HepG2 (cell line): Measurements from ENCODE around the gene DNAJA3. TPM values are rescaled to one million over a fixed set of nuclear protein-coding genes. Genes with fewer than 3 reads are reported as not detected.

ENCODE experiments used
- BRD4 ChIP-seq: sonication (generic); formaldehyde crosslinking; IDR thresholded peaks from 2 replicates; pipeline ENCODE4 v1.4.0; 2020; ENCODE audit warnings: missing genetic modification reagents
- ERF ChIP-seq: IDR thresholded peaks from 2 replicates; pipeline ENCODE4 v1.6.1; 2018; ENCODE audit warnings: missing biosample characterization, missing genetic modification reagents
- IRX3 ChIP-seq: sonication (generic); formaldehyde crosslinking; IDR thresholded peaks from 2 replicates; pipeline ENCODE4 v1.8.1; 2023; ENCODE audit warnings: mild to moderate bottlenecking, low read depth, missing genetic modification reagents, borderline replicate concordance
- KLF15 ChIP-seq: sonication (generic); formaldehyde crosslinking; IDR thresholded peaks from 2 replicates; pipeline ENCODE4 v1.8.1; 2023; ENCODE audit warnings: borderline replicate concordance, mild to moderate bottlenecking, inconsistent platforms, missing genetic modification reagents, mixed read lengths
- KLF16 ChIP-seq, 2 experiments: sonication (generic) in 1 of 2; formaldehyde crosslinking in 1 of 2; IDR thresholded peaks; 2 replicates each; pipeline versions ENCODE4 v1.6.1 to v1.8.0; 2016 to 2023; ENCODE audit warnings: missing genetic modification reagents in 2 of 2, missing compliant biosample characterization in 1 of 2
- NAIF1 ChIP-seq: sonication (generic); formaldehyde crosslinking; IDR thresholded peaks from 2 replicates; pipeline ENCODE4 v1.5.0; 2020; ENCODE audit warnings: mild to moderate bottlenecking, missing genetic modification reagents, borderline replicate concordance
- SNAPC2 ChIP-seq: sonication (generic); formaldehyde crosslinking; IDR thresholded peaks from 2 replicates; pipeline ENCODE4 v1.8.1; 2022; ENCODE audit warnings: mild to moderate bottlenecking, missing genetic modification reagents
- ZFP62 ChIP-seq: sonication (generic); formaldehyde crosslinking; IDR thresholded peaks from 2 replicates; pipeline ENCODE4 v1.4.0; 2020; ENCODE audit warnings: missing genetic modification reagents
- ZNF160 ChIP-seq: sonication (generic); formaldehyde crosslinking; IDR thresholded peaks from 2 replicates; pipeline ENCODE4 v1.8.0; 2022; ENCODE audit warnings: mild to moderate bottlenecking, inconsistent platforms, missing genetic modification reagents
- ZNF367 ChIP-seq: sonication (generic); formaldehyde crosslinking; IDR thresholded peaks from 2 replicates; pipeline ENCODE4 v1.4.0; 2020; ENCODE audit warnings: missing genetic modification reagents, borderline replicate concordance
- ZNF550 ChIP-seq: sonication (generic); formaldehyde crosslinking; IDR thresholded peaks from 2 replicates; pipeline ENCODE4 v1.4.0; 2020; ENCODE audit warnings: mild to moderate bottlenecking, missing genetic modification reagents, borderline replicate concordance
- ZNF616 ChIP-seq: sonication (generic); formaldehyde crosslinking; IDR thresholded peaks from 2 replicates; pipeline ENCODE4 v1.5.0; 2020; ENCODE audit warnings: low read depth, mild to moderate bottlenecking, missing genetic modification reagents
- ZNF674 ChIP-seq: sonication (generic); formaldehyde crosslinking; IDR thresholded peaks from 2 replicates; pipeline ENCODE4 v1.5.0; 2020; ENCODE audit warnings: low read depth, mild to moderate bottlenecking, missing genetic modification reagents
- polyA plus RNA-seq, 8 experiments: library from polyadenylated mRNA; depleted of rRNA in 3 of 8; stranded (reverse) in 7 of 8; unstranded in 1 of 8; fragments of >200 nt; fragmentation: Illumina TruSeq in 4 of 8; extraction: Trizol in 4 of 8; gene quantifications; 2 replicates each; pipeline versions ENCODE4 v1.2.1 to v1.2.3, GENCODE V29; 2011 to 2016; ENCODE audit warnings: low read depth in 4 of 8, missing spikeins in 1 of 8, mixed read lengths in 1 of 8; ENCODE audit not compliant: insufficient read depth in 1 of 8
- total RNA-seq, 5 experiments: library from RNA; depleted of rRNA; stranded (reverse); fragments of >200 nt; fragmentation: Illumina TruSeq; extraction: Trizol; gene quantifications; 2 replicates each; pipeline ENCODE4 v1.2.3, GENCODE V29; 2016; ENCODE audit warnings: low read depth in 1 of 5
- TF ChIP-seq, protein P1 (sequence below): IDR thresholded peaks from 2 replicates; pipeline ENCODE4 v1.6.1; 2016; ENCODE audit warnings: missing compliant biosample characterization, missing genetic modification reagents, borderline replicate concordance
- TF ChIP-seq, protein P2 (sequence below): sonication (generic); formaldehyde crosslinking; IDR thresholded peaks from 2 replicates; pipeline ENCODE4 v1.4.0; 2020; ENCODE audit warnings: mild to moderate bottlenecking, missing genetic modification reagents
- TF ChIP-seq, protein P3 (sequence below): fragments of 450-650 bp; IDR thresholded peaks from 2 replicates; pipeline ENCODE4 v1.6.1; 2017; ENCODE audit warnings: mild to moderate bottlenecking
- TF ChIP-seq, protein P4 (sequence below): sonication (generic); formaldehyde crosslinking; IDR thresholded peaks from 2 replicates; pipeline ENCODE4 v1.4.0; 2020; ENCODE audit warnings: missing genetic modification reagents
- TF ChIP-seq, protein P5 (sequence below): sonication (generic); formaldehyde crosslinking; IDR thresholded peaks from 2 replicates; pipeline ENCODE4 v1.4.0; 2020; ENCODE audit warnings: missing genetic modification reagents
- TF ChIP-seq, protein P6 (sequence below): sonication (generic); formaldehyde crosslinking; IDR thresholded peaks from 2 replicates; pipeline ENCODE4 v1.9.0; 2021; ENCODE audit warnings: missing genetic modification reagents, borderline replicate concordance

Gene DNAJA3
- total and polyA plus RNA-seq, 2 of the 13 experiments (the other 11 are each of a cell fraction or from before 2014, with no cell fraction given): 77.0 to 83.3 TPM

DNA sequence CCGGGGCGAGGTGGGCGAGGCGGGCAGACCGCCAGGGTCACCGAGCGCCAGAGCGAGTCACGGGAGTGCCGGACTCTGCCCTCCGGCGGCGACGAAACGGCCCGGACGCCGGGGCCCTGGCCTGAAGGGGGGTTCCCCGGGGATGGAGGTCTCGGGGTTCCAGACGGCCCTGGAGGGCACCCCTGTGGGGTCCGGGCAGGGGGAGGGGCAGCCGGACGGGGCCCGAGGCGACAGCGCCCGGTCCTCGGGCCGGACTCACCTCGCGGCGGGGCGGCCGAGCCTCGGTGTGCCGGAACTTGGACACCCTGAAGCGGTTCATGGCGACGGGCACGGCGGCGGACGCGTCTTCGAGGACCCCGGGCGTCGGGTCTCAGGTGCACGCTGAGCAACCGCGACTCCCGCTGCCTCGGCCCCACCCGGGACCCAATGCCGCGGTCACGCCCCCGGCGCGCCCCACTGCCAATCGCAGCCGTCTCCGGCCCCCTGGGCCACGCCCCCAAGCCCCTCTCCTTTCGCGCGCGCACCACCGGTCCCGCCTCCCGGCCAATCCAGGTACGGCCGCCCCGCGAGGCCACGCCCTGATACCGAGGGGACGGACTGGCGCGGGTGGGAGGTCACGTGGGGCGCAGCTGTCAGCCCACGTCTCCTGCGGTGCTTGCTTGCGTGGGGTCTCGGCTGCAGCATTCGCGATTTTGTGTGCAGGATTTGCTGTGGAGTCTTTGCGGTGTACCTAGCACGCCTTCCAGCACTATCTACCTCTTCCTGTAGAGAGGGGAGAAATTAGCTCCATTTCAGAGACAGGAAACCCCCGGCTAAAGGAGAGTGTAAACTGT lies 9.3 kb upstream of the DNAJA3 start, which contains the start of gene CORO7 (continued):
- TF ChIP-seq, protein P1, sequence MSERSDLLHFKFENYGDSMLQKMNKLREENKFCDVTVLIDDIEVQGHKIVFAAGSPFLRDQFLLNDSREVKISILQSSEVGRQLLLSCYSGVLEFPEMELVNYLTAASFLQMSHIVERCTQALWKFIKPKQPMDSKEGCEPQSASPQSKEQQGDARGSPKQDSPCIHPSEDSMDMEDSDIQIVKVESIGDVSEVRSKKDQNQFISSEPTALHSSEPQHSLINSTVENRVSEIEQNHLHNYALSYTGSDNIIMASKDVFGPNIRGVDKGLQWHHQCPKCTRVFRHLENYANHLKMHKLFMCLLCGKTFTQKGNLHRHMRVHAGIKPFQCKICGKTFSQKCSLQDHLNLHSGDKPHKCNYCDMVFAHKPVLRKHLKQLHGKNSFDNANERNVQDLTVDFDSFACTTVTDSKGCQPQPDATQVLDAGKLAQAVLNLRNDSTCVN: no peak
- TF ChIP-seq ZFP62: no peak
- no peak for TF ChIP-seq IRX3 (CRISPR knock-in tag)
- TF ChIP-seq, protein P2, sequence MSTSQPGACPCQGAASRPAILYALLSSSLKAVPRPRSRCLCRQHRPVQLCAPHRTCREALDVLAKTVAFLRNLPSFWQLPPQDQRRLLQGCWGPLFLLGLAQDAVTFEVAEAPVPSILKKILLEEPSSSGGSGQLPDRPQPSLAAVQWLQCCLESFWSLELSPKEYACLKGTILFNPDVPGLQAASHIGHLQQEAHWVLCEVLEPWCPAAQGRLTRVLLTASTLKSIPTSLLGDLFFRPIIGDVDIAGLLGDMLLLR: peak; percentile 61; the same call in 1 of the 2 replicates
- TF ChIP-seq ZNF550: no peak
- TF ChIP-seq ZNF160 (CRISPR knock-in tag): no peak
- no peak for TF ChIP-seq ZNF616
- TF ChIP-seq ZNF367: no peak
- TF ChIP-seq BRD4 (CRISPR knock-in tag): no peak
- no peak for TF ChIP-seq NAIF1
- no peak; a peak in 1 of 4 replicates for TF ChIP-seq KLF16 (CRISPR knock-in tag; IDR thresholded peaks at IDR 0.05)
- TF ChIP-seq, protein P3, sequence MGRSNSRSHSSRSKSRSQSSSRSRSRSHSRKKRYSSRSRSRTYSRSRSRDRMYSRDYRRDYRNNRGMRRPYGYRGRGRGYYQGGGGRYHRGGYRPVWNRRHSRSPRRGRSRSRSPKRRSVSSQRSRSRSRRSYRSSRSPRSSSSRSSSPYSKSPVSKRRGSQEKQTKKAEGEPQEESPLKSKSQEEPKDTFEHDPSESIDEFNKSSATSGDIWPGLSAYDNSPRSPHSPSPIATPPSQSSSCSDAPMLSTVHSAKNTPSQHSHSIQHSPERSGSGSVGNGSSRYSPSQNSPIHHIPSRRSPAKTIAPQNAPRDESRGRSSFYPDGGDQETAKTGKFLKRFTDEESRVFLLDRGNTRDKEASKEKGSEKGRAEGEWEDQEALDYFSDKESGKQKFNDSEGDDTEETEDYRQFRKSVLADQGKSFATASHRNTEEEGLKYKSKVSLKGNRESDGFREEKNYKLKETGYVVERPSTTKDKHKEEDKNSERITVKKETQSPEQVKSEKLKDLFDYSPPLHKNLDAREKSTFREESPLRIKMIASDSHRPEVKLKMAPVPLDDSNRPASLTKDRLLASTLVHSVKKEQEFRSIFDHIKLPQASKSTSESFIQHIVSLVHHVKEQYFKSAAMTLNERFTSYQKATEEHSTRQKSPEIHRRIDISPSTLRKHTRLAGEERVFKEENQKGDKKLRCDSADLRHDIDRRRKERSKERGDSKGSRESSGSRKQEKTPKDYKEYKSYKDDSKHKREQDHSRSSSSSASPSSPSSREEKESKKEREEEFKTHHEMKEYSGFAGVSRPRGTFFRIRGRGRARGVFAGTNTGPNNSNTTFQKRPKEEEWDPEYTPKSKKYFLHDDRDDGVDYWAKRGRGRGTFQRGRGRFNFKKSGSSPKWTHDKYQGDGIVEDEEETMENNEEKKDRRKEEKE: no peak
- TF ChIP-seq SNAPC2 (CRISPR knock-in tag): no peak; the same call in 1 of the 2 replicates
- no peak for TF ChIP-seq KLF15 (CRISPR knock-in tag)
- no peak for TF ChIP-seq ZNF674
- TF ChIP-seq, protein P4, sequence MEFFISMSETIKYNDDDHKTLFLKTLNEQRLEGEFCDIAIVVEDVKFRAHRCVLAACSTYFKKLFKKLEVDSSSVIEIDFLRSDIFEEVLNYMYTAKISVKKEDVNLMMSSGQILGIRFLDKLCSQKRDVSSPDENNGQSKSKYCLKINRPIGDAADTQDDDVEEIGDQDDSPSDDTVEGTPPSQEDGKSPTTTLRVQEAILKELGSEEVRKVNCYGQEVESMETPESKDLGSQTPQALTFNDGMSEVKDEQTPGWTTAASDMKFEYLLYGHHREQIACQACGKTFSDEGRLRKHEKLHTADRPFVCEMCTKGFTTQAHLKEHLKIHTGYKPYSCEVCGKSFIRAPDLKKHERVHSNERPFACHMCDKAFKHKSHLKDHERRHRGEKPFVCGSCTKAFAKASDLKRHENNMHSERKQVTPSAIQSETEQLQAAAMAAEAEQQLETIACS (CRISPR knock-in tag): no peak
- TF ChIP-seq ERF (CRISPR knock-in tag): no peak
- TF ChIP-seq, protein P5, sequence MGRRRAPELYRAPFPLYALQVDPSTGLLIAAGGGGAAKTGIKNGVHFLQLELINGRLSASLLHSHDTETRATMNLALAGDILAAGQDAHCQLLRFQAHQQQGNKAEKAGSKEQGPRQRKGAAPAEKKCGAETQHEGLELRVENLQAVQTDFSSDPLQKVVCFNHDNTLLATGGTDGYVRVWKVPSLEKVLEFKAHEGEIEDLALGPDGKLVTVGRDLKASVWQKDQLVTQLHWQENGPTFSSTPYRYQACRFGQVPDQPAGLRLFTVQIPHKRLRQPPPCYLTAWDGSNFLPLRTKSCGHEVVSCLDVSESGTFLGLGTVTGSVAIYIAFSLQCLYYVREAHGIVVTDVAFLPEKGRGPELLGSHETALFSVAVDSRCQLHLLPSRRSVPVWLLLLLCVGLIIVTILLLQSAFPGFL (CRISPR knock-in tag): no peak
- TF ChIP-seq, protein P6, sequence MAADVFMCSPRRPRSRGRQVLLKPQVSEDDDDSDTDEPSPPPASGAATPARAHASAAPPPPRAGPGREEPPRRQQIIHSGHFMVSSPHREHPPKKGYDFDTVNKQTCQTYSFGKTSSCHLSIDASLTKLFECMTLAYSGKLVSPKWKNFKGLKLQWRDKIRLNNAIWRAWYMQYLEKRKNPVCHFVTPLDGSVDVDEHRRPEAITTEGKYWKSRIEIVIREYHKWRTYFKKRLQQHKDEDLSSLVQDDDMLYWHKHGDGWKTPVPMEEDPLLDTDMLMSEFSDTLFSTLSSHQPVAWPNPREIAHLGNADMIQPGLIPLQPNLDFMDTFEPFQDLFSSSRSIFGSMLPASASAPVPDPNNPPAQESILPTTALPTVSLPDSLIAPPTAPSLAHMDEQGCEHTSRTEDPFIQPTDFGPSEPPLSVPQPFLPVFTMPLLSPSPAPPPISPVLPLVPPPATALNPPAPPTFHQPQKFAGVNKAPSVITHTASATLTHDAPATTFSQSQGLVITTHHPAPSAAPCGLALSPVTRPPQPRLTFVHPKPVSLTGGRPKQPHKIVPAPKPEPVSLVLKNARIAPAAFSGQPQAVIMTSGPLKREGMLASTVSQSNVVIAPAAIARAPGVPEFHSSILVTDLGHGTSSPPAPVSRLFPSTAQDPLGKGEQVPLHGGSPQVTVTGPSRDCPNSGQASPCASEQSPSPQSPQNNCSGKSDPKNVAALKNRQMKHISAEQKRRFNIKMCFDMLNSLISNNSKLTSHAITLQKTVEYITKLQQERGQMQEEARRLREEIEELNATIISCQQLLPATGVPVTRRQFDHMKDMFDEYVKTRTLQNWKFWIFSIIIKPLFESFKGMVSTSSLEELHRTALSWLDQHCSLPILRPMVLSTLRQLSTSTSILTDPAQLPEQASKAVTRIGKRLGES (CRISPR knock-in tag): no peak
